HL-60 (cell line): ENCODE data around the gene BTBD10.

ENCODE experiments used
- POLR2AphosphoS5 ChIP-seq: IDR thresholded peaks from 2 replicates; pipeline ENCODE4 v1.6.1; 2012; ENCODE audit warnings: low read depth
- TF ChIP-seq, protein P1 (sequence below): IDR thresholded peaks from one replicate; pipeline ENCODE4 v1.5.1; 2011; ENCODE audit warnings: low read length, control low read depth, inconsistent platforms; ENCODE audit not compliant: insufficient read depth

DNA sequence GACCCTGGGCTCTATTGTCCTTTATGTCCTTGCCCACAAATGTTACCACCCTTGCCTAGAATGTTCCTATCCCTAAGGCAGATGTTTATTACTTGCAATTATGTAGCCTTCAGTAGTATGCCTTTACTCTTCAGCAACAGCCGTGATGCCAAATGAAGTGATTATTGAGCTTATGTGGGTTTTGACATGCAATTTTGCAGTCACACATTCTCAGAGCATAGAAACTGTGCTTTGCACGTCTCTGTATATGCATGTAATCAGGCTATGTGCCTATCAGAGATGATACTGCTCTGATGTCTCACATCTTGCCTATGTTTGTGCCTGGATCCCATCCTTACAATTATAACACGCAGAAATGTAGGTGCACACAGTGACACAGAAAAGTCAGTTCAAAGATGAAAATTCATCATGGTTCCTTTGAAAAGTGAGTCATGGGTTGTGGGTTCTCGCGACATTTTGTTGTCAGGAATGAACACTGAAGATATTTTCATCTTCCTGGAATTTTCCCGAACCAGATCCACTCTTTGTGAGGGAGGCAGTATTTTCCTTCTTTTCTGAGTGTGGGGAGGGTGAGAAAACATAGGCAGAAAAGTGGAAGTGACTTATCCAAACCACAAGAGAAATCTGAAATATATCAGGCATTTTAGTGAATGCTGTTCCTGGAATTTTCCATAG is 104.3 kb downstream of the BTBD10 start:
- TF ChIP-seq, protein P1, sequence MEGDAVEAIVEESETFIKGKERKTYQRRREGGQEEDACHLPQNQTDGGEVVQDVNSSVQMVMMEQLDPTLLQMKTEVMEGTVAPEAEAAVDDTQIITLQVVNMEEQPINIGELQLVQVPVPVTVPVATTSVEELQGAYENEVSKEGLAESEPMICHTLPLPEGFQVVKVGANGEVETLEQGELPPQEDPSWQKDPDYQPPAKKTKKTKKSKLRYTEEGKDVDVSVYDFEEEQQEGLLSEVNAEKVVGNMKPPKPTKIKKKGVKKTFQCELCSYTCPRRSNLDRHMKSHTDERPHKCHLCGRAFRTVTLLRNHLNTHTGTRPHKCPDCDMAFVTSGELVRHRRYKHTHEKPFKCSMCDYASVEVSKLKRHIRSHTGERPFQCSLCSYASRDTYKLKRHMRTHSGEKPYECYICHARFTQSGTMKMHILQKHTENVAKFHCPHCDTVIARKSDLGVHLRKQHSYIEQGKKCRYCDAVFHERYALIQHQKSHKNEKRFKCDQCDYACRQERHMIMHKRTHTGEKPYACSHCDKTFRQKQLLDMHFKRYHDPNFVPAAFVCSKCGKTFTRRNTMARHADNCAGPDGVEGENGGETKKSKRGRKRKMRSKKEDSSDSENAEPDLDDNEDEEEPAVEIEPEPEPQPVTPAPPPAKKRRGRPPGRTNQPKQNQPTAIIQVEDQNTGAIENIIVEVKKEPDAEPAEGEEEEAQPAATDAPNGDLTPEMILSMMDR = no peak
- TF ChIP-seq POLR2AphosphoS5 = no peak
